DMS 273 (cell line): ENCODE data around the gene OXA1L.
"Not testable (repeated sequence)": the region's sequence is repeated elsewhere in the genome, so short reads cannot be mapped to it uniquely, and the experiment has no call there.

ENCODE experiments used
- DNase-seq: peaks from one replicate; lab custom pipeline; 2025; ENCODE audit not compliant: unreplicated experiment; lab: John Stamatoyannopoulos, UW

Gene OXA1L

DNA sequence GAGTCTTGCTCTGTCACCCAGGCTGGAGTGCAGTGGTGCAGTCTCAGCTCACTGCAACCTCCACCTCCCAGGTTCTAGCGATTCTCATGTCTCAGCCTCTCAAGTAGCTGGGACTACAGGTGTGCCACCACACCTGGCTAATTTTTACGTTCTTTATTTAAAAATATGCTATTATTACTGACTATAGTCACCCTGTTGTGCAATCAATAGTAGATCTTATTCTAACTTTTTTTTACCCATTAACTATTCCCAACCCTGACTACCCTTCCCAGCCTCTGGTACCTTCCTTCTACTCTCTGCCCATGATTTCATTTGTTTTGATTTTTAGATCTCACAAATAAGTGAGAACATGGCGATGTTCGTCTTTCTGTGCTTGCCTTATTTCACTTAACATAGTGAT, 2.5 kb downstream of the OXA1L start:
- DNase-seq = no peak

- DNase-seq = no peak
These were observed 2.9 kb downstream of the OXA1L start for GRCh38 chr14:22769369-22769768.

DNA sequence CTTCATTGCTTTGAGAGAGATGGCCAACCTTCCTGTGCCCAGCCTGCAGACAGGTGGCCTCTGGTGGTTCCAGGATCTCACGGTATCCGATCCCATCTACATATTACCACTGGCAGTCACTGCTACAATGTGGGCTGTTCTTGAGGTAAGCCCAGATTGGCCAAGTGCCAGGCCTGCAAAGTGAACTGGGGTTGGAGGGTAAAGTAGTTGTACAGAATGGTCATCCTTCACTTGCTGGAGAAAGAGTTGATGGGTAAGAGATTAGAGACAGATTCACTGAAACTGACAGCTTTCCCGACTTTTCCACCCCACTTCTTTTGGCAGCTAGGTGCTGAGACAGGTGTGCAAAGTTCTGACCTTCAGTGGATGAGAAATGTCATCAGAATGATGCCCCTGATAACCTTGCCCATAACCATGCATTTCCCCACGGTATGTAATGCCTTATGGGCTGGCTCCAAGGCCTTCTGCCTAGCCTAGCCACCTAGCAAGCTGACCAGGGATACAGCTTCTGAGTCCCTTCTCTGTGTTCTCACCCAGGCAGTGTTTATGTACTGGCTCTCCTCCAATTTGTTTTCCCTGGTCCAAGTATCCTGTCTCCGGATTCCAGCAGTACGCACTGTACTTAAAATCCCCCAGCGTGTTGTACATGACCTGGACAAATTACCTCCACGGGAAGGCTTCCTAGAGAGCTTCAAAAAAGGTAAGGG, 4.1 kb downstream of the OXA1L start:
- DNase-seq = no peak

DNA sequence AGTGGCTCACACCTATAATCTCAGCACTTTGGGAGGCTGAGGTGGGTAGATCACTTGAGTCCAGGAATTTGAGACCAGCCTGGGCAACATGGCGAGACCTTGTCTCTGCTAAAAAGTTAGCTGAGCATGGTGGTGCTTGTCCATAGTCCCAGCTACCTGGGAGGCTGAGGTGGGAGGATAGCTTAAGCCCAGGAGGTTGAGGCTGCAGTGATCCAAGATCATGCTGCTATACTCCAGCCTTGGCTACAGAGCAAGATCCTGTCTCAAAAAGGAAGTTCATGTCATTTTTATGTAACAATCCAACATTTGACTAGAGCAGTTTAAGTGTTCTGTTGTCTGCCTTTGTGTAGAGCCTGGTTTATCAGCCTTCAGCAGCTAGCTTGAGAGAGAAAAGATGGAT, 6.2 kb downstream of the OXA1L start:
- no peak for DNase-seq

DNA sequence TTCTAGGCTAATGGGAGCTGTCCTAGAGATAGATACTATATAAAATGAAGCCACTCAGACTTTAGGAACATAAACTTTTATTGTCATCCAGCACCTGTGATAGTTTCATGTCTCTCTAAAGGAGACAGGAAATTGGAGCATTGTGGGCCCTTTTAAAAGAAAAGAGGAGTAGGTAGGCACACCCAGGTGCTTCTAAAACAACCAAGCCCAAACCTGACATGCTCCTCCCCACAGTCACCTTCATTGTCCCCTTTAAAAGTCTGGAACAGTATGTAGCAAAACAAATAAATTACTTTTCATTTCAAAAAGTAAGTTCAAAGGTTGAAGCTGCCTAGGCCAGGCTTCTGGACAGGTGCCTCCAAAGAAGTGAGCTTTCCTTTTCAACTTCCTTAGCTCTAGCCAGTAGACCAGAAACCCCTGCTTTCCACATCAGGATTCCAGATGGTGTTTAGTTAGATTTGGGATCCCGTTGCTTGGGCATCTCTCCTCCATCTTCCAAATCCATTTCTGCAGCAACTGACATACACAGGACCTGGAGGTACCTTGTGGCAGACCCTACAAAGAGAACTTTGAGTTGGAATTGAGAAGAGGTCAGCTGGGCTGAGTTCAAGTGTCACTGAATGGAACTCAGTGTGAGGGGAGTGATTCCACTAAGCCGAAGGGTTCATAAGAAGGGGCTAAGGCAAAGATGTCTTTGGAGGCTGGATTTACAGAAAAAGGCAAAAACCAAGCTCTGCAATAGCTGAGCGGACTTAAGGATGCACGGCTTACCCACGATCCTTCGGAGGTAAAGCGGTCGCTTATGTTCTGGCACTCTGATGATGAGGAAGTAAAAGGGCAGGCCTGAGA, 6.9 kb downstream of the OXA1L start:
- no peak for DNase-seq

GRCh38 chr14:22774011-22774706, 7.7 kb downstream of the OXA1L start:
- no peak for DNase-seq

DNA sequence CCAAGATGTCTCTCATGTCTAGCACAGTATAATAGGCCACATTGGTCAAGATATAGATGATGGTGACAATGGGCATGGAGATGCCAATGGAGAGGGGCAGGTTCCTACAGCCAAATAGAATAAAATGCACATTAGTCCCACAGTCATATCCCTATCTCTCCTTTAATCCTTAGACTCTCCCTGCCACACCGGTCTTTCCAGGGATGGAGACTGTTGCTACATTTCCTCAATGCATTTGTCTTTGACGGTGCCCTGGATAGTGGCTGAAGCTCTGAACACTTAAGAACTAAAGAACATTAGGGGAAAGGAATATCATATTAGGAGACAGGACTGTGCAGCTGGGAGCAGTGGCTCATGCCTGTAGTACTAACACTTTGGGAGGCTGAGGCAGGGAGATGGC, 9.7 kb downstream of the OXA1L start:
- no peak for DNase-seq

- DNase-seq = not testable (repeated sequence)
These were observed 10.4 kb downstream of the OXA1L start for GRCh38 chr14:22776849-22777248.

DNA sequence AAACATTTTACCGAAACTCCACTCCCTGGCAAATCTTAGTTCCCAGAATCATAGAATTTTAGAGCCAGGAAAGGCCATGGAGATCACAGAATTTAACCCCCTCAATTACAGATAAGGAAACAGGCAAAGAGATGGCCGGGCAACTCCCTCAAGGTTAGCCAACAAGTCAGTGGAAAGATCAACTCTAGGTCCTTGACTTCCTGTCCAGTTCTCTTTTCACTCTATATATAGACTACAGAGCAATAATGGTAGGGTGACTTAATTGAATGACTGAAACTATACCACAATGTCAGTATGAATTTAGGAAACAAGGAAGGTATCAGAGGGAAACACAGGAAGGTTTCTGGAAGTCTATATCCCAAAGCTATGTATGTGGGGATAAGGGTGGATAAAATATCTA, 11.6 kb downstream of the OXA1L start:
- no peak for DNase-seq

DNA sequence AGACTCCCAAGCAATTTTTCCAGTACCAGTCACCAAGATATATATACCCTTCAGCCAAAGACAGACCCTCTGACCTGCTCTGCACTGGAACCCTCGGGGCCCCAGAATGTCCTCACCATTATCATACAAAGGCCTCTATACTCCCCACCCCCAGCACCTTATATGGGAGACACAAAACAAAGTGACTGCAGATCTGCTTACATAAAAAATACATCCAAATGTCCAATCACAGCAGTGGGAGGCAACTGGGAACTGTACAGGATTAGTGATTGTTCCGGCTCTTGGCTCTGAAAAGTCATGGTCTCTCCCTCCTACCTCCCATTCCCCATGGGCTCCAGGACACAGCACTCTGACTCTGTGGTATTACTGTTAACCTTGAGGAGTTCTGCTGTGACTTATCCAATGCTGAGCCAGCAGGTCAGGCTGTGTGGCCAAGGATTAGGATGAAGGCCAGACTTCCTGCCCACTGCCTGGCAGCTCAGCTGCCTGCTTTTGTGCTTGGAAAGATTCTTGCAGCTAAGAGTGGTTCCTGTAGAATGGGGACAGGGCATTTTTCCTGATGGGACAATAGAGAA, 13.7 kb downstream of the OXA1L start:
- DNase-seq = no peak

DNA sequence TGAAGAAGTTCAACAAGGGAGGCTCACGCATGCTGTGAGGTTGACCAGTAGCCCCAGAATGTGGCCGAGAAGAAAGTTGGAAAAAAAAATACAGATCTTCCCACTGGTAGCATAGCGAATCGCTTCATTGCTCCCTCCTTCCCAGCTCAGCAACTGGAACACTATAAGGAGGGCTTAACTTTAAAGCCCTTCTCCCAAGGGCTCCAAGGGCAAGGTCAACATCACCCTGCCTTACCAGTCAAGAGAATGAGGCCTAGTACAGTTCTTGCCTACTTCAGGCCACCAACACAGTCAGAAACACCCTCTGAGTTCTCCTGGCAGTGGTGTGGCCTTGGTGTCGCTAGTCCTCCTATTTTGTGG, 14.4 kb downstream of the OXA1L start:
- DNase-seq = no peak

DNA sequence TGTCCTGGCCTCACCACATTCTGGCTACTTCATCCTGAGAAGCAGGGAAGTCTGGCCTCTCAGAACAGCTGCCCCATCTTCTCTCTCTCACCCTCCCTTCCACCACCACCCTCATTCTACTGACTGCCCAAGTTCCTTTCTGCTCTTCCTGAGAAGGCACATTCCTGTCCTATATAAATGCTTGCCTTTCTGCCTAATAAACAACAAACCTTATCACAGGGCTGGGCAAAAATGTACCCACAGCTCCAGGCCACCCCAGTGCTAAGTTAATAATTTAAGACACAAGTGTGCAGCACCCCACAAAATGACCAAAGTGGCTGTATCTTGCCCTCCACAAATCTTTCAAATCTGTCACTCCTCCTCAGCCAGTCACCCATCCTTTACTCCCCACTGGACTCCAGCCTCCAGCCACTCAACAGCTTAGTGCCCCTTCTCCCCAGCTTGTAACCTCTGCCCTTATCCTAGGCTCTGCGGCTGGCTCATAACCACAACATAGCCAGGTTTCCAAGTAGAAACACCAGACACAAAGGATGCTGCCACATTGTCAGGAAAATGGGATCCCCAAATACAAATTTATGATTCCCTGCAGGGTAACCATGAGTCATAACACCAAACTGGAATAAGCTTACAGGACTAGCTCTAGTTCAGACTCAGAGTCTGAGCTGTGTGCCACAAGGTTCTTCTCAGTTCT, 15.0 kb downstream of the OXA1L start:
- DNase-seq = no peak

GRCh38 chr14:22786685-22787084, 20.2 kb downstream of the OXA1L start:
- no peak for DNase-seq

GRCh38 chr14:22791301-22791700, 24.8 kb downstream of the OXA1L start:
- DNase-seq = peak; percentile 36

DNA sequence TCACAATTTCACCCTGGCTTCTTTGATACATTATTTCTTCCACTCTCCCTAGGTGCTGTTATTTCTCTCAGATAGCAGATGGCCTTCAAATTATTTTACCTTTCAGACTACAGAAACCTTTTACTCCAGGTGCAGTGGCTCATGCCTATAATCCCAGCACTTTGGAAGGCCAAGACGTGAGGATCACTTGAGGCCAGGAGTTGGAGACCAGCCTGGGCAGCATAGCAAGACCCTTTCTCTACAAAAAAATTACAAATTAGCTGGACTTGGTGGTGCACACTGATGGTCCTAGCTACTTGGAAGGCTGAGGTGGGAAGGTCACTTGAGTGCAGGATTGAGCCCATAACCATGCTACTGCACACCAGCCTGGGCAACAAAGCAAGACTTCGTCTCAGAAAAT, 25.7 kb downstream of the OXA1L start:
- DNase-seq = no peak

DNA sequence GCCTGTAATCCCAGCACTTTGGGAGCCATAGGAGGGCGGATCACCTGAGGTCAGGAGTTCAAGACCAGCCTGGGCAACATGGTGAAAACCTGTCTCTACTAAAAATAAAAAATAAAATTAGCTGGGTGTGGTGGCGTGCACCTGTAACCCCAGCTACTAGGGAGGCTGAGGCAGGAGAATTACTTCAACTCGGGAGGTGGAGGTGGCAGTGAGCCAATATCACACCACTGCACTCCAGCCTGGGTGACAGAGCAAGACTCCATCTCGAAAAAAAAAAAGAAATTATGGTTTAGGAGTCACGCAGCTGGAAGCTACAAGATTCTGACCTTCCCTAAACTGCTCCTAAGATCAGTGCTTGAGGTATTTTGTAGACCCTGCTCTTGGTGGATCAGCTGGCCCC, 27.1 kb downstream of the OXA1L start:
- not testable (repeated sequence) for DNase-seq

GRCh38 chr14:22793976-22794375, 27.5 kb downstream of the OXA1L start:
- DNase-seq = no peak

DNA sequence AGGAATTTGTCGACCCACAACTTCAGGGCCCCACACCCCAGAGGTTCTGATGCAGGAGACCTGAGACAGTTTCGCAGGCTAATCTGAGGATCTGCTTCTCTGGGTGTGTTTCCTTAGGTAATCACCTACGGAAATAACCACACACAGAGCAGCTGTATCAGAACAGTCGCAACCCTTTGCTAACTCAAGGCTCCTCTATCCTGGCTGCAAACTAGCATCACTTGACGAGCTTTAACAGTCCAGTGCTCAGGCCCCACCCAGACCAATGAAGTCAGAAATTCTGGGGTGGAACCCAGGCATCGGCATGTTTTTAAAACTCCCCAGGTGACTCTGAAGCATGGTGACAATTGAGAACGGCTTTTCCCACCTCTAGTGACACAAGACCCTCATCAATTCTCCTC, 28.1 kb downstream of the OXA1L start:
- no peak for DNase-seq

GRCh38 chr14:22796087-22796707, 29.7 kb downstream of the OXA1L start:
- DNase-seq = no peak

- no peak for DNase-seq
These were observed 30.8 kb downstream of the OXA1L start for GRCh38 chr14:22797017-22797917.
